ENCODE data around the gene CHD6. TPM values are rescaled to one million over a fixed set of nuclear protein-coding genes. Genes with fewer than 3 reads are reported as not detected.

The CHD6 gene
- total RNA-seq, 2 donors from 2014 or later, result 16.5 to 21.4 TPM

- Mint-ChIP-seq H3K4me3 (no peak overlapping the region), H3K4me1 (no peaks in the 10 kb centered on the region), H3K27me3 (no peaks in the 10 kb centered on the region), H3K9me3 (no peaks in the 10 kb centered on the region), H3K27ac (no peak overlapping the region), H3K36me3 (ENCODE audit: low read depth) (no peaks in the 10 kb centered on the region)
- ATAC-seq (replicated peaks), result no peak
These were observed 265.5 kb downstream of the CHD6 start for GRCh38 chr20:41352666-41353065.

GRCh38 chr20:41352106-41352505 is 266.1 kb downstream of the CHD6 start:
- H3K4me3 Mint-ChIP-seq, result no peak overlapping the region
- no peaks in the 10 kb centered on the region for H3K9me3 Mint-ChIP-seq
- H3K27ac Mint-ChIP-seq, result no peak overlapping the region
- H3K4me1 Mint-ChIP-seq, result no peaks in the 10 kb centered on the region
- no peak for ATAC-seq (replicated peaks)
- no peaks in the 10 kb centered on the region for H3K27me3 Mint-ChIP-seq
- no peaks in the 10 kb centered on the region for H3K36me3 Mint-ChIP-seq (ENCODE audit: low read depth)

All from activated T-helper 17 cell treated with anti-CD3 and anti-CD28 coated beads, Interleukin-2, amount 50 U/mL, for 72 hours (primary cell).